Mononuclear cell (primary cell): ENCODE data around the gene CHGA. TPM values are rescaled to one million over a fixed set of nuclear protein-coding genes. Genes with fewer than 3 reads are reported as not detected.

Experiments used
- H3K27me3 ChIP-seq: 2 replicates; pipeline ENCODE4 v1.6.0; 2011; ENCODE audit warnings: low read length, control low read depth; ENCODE audit not compliant: insufficient read depth
- H3K4me1 ChIP-seq: 2 replicates; pipeline ENCODE4 v1.5.1; 2011; ENCODE audit warnings: mild to moderate bottlenecking, low read length, control low read depth; ENCODE audit not compliant: insufficient read depth
- H3K4me3 ChIP-seq: 2 replicates; pipeline ENCODE4 v1.5.1; 2011; ENCODE audit warnings: mild to moderate bottlenecking, low read length, moderate library complexity
- H3K9me3 ChIP-seq: 2 replicates; pipeline ENCODE4 v1.5.1; 2011; ENCODE audit warnings: low read depth, mild to moderate bottlenecking, control low read depth, low read length
- total RNA-seq: library from RNA; depleted of rRNA; stranded (reverse); fragments of >200 nt; gene quantifications from one replicate; pipeline ENCODE4 v1.2.3, GENCODE V29; 2012

Gene CHGA
- total RNA-seq, 1 donor, result not detected

GRCh38 chr14:92965281-92965680, 42.3 kb downstream of the CHGA start:
- Histone ChIP-seq H3K4me3 (no peak overlapping the region), H3K9me3 (no peaks in the 10 kb centered on the region), H3K4me1 (no peaks in the 10 kb centered on the region), H3K27me3 (no peaks in the 10 kb centered on the region)

GRCh38 chr14:92967346-92967926, 44.5 kb downstream of the CHGA start:
- H3K27me3 ChIP-seq, result no peaks in the 10 kb centered on the region
- no peaks in the 10 kb centered on the region for H3K4me1 ChIP-seq
- H3K9me3 ChIP-seq, result no peaks in the 10 kb centered on the region
- no peak overlapping the region for H3K4me3 ChIP-seq

- Histone ChIP-seq H3K9me3 (no peaks in the 10 kb centered on the region), H3K27me3 (no peaks in the 10 kb centered on the region), H3K4me3 (no peak overlapping the region), H3K4me1 (no peaks in the 10 kb centered on the region)
Measured at GRCh38 chr14:92968291-92969020, 45.5 kb downstream of the CHGA start.

- H3K9me3 ChIP-seq, result no peaks in the 10 kb centered on the region
- no peaks in the 10 kb centered on the region for H3K27me3 ChIP-seq
- no peak overlapping the region for H3K4me3 ChIP-seq
- no peaks in the 10 kb centered on the region for H3K4me1 ChIP-seq
Measured at GRCh38 chr14:92969430-92969829, 46.5 kb downstream of the CHGA start.

DNA sequence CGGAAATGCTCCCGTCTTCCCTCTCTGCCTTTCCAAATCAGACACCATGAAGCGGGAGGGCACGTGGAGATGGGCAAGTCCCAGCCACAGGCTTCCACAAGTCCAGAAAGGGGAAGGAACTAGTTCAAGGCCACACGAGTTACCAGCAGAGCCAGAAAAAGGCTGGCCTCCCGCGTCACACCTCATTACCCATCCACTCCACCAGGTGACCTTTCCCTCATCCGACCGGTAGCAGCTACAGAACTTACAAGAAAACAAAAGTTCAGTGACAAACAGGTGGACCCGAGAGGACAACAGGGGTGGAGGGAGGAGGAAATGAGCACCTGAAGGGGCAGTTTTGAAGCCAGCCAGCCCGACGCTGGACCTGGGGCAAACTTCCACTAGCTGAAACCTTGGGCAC, 46.9 kb downstream of the CHGA start:
- Histone ChIP-seq H3K4me1 (no peaks in the 10 kb centered on the region), H3K27me3 (no peaks in the 10 kb centered on the region), H3K4me3 (no peak overlapping the region), H3K9me3 (no peaks in the 10 kb centered on the region)

DNA sequence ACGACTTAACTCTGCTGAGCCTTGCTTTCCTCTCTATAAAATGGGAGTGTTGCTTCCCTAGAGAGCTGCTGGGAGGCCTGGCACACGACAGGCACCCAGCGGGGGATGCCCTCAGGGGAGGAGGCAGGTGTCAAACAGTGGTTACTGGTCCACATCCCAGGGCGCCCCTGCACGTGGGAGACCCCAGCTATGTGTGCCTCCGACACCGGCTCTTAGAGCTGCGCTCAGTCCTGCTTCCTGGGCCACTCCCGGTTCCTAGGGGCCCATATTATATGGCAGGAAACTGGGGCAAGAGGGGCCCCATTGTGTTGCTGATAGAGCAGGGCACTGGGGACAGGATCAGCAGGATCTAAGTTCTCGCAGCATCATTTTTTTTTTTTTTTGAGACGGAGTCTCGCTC, 47.3 kb downstream of the CHGA start:
- Histone ChIP-seq H3K4me3 (no peak overlapping the region), H3K27me3 (no peaks in the 10 kb centered on the region), H3K9me3 (no peaks in the 10 kb centered on the region), H3K4me1 (no peaks in the 10 kb centered on the region)

DNA sequence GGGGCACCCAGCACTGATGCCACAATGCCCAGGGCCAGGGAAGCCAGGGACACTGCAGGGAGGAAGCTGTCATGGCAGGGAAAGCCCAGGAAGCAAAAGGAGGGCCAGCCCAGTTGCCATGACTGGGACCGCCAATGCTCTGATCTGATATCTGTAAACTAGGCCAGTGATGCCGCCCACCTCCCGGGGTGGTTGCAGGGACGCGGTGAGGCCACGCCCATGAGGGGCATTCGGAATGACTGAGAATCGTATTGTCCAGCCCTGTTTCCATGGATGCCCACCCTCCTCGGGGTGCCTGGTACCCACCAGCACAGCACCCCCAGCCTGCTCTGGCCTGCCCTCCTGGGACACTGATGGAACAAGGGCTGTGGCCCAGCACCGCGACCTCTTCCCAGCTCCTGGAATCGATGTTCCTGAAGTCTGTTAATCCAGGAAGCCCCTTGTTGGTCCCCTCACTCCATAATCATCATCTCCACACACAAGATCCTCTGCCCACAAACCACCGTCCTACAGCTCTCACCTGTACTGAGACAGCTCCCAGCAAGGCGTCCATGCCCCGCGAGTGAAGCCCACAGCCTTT, 48.7 kb downstream of the CHGA start:
- Histone ChIP-seq H3K4me3 (no peak overlapping the region), H3K4me1 (no peaks in the 10 kb centered on the region), H3K9me3 (peaks cover 6% of the 10 kb centered on the region), H3K27me3 (no peaks in the 10 kb centered on the region)

- H3K9me3 ChIP-seq, result peaks cover 6% of the 10 kb centered on the region
- no peaks in the 10 kb centered on the region for H3K4me1 ChIP-seq
- no peaks in the 10 kb centered on the region for H3K27me3 ChIP-seq
- H3K4me3 ChIP-seq, result no peak overlapping the region
Measured at GRCh38 chr14:92973261-92973797, 50.4 kb downstream of the CHGA start.

GRCh38 chr14:92973798-92974372, 50.9 kb downstream of the CHGA start:
- Histone ChIP-seq H3K4me3 (no peak overlapping the region), H3K27me3 (no peaks in the 10 kb centered on the region), H3K9me3 (peaks cover 12% of the 10 kb centered on the region), H3K4me1 (no peaks in the 10 kb centered on the region)

- H3K27me3 ChIP-seq, result no peaks in the 10 kb centered on the region
- H3K4me3 ChIP-seq, result no peak overlapping the region
- no peaks in the 10 kb centered on the region for H3K4me1 ChIP-seq
- H3K9me3 ChIP-seq, result peaks cover 13% of the 10 kb centered on the region
Measured at GRCh38 chr14:92974541-92975345, 51.8 kb downstream of the CHGA start.

GRCh38 chr14:92976268-92976667, 53.3 kb downstream of the CHGA start:
- no peaks in the 10 kb centered on the region for H3K27me3 ChIP-seq
- no peaks in the 10 kb centered on the region for H3K4me1 ChIP-seq
- H3K4me3 ChIP-seq, result no peak overlapping the region
- H3K9me3 ChIP-seq, result peaks cover 13% of the 10 kb centered on the region

DNA sequence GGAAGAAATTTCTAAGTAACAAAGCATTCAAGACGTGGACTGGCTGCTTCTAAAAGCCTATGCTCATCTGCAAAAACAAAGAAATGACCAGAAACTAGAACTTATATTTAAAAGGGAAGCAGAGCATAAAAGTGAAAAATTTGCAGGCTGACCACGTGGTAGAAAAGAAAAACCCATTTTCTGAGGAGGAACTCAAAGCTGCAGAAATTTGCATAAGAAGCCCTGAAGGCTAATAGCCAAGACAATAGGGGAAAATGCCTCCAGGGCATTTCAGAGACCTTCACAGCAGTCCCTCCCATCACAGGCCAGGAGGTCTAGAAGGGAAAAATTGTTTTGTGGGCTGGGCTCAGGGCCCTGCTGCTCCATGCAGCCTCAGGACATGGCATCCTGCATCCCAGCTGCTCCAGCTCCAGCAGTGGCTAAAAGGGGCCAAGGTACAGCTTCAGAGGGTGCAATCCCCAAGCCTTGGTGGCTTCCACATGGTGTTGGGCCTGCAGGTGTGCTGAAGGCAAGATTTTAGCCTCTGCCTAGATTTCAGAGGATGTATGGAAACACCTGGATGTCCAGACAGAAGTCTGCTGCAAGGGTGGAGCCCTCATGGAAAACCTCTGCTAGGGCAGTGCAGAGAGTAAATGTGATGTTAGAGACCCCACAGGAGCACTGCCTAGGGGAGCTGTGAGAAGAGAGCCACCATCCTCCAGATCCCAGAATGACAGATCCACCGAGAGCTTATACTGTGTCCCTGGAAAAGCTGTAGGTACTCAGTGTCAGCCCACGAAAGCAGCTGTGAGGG, 55.5 kb downstream of the CHGA start:
- Histone ChIP-seq H3K9me3 (peaks cover 13% of the 10 kb centered on the region), H3K4me1 (no peaks in the 10 kb centered on the region), H3K4me3 (no peak overlapping the region)

DNA sequence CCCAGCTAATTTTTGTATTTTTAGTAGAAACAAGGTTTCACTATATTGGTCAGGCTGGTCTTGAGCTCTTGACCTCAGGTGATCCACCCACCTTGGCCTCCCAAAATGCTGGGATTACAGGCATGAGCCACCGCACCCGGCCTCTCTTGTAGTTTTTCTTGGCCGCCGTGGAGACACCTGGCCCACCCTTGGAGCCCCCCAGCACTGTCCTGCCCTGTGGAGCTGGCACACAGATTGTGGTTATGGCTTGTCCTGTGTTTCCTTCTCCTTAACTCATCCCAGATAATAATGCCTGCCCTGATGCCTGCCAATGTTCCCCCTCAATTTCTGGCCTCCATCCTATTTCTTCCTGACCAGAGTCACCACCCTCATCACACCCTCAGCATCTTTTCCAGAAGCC, 57.9 kb downstream of the CHGA start:
- no peak overlapping the region for H3K4me3 ChIP-seq
- peaks cover 13% of the 10 kb centered on the region for H3K9me3 ChIP-seq

More for the DNA sequence above, 55.5 kb downstream of the CHGA start:
- no peaks in the 10 kb centered on the region for H3K27me3 ChIP-seq

GRCh38 chr14:92981726-92982125, 58.8 kb downstream of the CHGA start:
- Histone ChIP-seq H3K4me3 (no peak overlapping the region), H3K27me3 (no peaks in the 10 kb centered on the region), H3K9me3 (peaks cover 7% of the 10 kb centered on the region), H3K4me1 (no peaks in the 10 kb centered on the region)

More for the DNA sequence above, 57.9 kb downstream of the CHGA start:
- no peaks in the 10 kb centered on the region for H3K4me1 ChIP-seq
- H3K27me3 ChIP-seq, result no peaks in the 10 kb centered on the region
